NCI-H526 treated with DMSO at 0.1 percent for 48 hours (cell line): Measurements from ENCODE around the gene RYR2.
"Not testable (repeated sequence)": the region's sequence is repeated elsewhere in the genome, so short reads cannot be mapped to it uniquely, and the experiment has no call there.

Experiments used
- DNase-seq: peaks from one replicate; lab custom pipeline; 2025; lab: John Stamatoyannopoulos, UW

The RYR2 gene

DNA sequence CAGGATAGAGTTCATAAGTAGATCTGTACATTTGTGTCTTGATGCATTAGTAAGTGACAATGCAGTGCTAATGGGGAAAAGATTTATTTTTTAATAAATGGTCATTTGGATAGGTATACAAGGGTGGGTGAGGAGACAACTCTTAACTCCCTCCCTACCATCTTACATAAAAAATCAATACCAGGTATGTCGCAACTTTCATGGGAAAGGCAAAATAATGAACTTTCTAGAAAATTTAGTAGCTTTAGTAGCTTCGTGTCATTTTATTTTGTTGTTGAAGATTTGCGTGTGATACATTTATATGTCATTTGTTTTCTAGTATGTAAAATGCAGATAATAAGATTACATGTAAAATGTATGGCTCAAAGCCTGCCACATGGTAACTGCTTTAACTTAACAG lies 310.8 kb downstream of the RYR2 start:
- no peak for DNase-seq

DNA sequence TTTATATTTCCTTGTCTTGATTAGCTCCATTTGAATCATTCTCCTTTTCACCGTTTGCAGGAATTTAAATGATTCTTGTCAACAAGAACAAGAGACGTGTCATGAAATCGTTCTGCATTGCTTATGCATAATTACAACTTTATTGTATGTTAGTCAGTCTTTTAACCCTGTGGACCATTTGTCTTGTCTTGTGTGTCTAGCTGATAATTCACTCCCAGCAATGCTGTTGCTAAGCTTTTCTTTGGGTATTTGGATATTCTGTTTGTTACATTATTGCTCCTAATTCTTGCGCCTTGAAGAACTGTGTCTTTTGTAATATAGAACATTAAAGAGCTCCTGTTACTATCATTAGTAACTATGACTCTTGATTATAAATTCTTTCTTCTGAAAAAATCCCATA lies 311.9 kb downstream of the RYR2 start:
- no peak for DNase-seq

DNA sequence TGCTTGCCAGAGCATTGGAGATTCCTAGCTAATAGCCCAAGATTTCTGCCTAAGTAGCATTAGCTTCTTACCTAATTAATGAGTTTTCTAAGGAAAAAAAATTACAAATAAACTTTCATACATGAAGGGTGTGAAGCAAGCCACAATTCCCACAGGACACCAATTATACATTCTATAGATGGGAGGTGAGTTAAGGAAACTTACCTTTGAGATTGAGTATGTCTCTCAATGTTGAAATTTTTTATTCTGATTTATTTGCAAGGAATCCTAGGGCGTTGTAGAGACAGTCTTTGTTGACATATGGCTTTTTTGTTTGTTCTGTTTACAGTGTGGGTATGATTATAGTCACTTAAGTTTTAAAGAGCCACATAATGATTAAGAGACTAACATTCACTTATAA lies 313.0 kb downstream of the RYR2 start:
- DNase-seq, result no peak

DNA sequence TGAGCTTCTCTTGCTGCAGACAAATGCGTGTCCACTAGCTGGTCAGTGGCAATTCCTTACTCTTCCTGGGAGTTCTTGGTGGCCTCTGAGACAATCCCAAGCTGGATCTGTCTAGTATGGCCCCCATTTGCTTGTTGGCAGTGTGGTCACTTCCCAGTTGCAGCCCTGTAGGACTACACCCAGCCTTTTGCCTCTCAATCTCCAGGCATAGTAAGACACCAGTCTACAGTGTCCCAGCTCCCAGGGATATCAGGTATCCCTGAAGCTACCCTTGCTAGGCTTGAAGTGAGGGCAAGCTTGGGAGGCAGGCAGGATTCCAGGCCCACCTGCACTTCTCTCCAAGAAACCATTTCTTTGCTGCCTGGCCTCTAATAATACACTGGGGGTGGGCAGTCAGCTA lies 316.6 kb downstream of the RYR2 start:
- no peak for DNase-seq

DNA sequence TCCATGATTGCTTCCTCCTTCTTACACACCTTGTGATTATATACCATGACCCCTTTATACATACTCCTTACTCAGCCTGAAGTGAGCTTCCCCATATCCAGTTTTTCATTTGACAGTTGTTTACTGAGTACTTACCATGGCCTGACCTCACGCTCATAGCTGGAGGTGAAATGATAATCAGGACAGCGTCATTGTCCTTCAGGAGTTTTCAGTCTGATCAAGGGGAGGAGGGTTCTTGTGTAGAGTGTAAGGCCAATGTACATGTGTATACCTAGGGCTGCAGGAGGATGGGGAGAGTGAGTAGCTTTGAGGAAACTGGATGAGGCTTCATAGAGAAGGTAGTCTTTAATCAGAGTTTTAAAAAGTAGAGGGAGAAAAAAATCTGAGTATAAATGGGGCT lies 325.8 kb downstream of the RYR2 start:
- no peak for DNase-seq

DNA sequence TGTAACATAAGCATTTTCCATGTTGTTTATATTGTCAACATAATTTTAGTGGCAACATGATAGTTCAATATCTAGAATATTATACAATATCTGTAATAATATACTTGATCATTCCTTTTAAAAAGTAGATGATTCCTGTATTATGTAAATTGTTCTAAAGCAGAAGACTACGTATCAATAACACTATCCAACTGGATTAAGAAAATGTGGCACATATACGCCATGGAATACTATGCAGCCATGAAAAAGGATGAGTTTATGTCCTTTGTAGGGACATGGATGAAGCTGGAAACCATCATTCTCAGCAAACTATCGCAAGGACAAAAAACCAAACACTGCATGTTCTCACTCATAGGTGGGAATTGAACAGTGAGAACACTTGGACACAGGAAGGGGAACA lies 329.5 kb downstream of the RYR2 start:
- DNase-seq, result not testable (repeated sequence)

DNA sequence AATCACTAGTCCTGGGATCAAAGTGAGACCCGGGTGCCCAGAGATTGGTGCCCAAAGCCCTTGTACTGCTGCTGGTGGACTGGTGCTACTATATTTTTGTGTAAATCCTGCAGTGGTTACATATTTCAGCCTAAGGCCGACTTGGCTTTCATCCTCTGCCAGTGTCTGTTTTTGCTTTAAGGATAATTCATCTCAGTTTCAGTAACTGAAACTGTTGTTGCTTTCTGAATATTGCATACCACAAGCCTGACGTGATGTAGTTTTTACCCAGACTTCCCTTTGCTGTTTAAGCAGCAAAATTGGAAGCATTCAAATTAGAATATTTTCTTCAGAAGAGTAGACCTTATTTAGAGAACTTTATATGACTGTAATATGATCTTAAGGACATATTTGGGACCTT lies 341.8 kb downstream of the RYR2 start:
- no peak for DNase-seq

DNA sequence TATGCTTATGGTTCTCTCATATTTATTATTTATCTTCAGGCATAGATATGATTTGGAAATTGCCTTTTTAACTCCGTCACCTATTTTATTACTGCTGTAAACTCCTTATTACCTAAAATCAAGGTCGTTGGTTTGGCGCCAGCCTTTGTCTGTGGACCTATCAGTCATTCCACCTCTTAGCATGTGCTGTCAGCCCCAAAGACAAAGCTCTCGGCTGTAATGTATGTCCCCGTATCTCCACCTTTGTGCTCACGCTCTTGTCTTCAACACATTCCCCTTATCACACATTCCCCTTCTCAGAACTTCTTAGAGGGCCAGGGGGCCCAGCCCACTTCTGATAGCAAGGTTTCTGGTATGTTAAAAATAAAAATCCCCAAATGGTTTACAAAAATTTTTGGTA lies 342.2 kb downstream of the RYR2 start:
- DNase-seq, result no peak

DNA sequence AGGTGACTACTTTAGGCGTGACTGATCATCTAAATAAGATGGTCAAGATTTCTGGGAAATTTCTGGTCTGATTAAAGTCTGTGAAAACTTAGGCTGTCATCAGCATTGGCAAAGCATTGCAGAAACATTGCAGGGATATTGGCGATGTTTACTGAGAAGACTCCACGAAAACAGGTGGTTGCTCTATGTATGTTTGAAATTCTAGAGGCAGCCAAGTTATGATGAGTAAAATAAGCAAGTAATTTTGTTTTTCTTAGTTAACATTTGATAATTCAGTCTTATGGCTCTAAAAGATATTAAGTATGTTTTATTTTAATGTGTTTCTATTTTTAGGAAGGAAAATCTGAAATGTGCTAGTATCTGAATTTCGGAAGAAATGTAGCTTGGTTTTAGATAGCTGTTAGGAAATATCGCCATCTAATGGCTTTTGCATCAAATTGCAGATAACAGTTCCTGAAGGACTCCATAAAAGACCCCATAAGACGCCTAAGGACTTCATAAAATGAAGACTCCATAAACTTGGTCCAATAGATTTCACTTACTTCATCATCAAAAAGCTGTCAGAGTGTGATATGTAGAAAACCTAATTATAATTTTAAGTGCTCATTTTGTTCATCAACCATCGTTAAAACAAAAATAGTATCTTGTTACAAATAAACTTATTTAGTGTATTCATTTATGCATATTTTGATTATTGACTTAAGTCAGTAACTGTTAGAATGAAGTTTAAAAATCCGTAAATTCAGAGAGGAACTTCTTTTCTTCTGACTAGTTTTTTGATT lies 344.6 kb downstream of the RYR2 start:
- DNase-seq, result no peak

DNA sequence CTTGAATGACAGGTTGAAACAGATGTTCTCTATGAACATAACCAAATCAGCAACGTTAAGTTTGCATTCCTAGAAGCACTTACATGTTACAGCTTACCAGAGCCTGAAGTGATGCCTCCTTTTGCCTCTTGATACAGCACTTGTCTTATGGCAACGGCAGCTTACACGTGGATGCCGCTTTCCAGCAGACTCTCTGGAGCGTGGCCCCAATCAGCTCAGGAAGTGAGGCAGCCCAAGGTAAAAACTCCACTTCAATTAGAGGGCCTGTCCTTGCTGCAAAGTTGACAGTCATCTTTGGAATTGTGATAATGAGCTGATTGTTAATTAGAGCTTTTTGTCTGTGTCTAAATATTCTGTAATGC lies 345.1 kb downstream of the RYR2 start:
- peak; percentile 59 for DNase-seq

DNA sequence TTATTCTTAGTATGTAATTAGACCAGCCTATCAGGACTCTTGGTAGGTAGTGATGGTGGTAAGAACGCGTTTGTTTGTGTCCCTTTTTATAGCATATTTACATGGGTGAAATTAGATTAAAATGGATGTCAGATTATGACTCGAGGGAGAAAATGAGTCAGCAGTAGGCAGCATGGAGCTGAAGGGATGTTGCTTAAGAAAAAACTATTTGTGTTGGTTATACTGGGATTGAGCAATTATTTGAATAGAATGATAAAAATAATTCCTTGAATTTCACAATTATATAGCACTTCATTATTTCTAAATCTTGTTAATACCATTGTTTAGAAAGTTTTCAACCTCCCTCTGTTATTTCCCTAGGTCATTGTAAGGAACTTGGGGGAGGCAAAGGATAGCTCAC lies 348.8 kb downstream of the RYR2 start:
- DNase-seq, result no peak

DNA sequence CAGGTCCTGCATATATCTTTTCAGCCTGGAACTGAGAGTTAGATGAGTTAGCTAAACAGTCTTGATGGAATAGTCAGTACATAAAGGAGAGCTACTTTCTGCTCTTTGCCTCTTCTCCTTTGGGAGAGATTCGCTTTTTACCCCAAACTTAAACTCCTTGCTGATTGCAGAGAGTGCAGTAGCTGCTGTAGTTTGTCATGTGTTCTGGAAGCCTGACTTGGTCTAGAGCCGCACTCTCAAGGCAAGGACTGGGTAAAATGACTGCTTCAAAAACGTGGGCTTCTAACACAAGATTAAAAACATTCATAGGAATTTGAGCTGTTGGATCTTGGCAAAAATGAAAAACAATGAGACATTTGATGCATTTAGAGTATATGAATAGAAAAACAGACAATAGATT lies 351.6 kb downstream of the RYR2 start:
- no peak for DNase-seq

DNA sequence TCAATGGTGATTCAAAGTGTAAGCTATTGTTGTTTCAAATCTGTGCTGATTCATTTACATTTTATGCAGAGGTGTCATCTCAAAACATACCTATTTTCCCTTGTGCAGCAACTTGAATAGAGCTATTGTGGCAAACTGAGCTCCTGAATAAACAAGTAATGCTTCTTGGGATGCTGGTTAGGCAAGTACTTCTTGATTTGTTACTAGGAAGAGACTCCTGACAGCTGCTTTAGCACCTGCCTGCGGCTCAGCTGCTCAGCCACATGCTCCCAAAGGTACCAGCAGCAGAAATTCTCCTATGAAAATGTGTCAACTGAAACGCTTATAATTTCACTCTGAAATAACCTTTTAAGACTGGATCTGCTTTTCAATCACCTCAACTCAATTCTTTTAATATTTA lies 352.3 kb downstream of the RYR2 start:
- no peak for DNase-seq

DNA sequence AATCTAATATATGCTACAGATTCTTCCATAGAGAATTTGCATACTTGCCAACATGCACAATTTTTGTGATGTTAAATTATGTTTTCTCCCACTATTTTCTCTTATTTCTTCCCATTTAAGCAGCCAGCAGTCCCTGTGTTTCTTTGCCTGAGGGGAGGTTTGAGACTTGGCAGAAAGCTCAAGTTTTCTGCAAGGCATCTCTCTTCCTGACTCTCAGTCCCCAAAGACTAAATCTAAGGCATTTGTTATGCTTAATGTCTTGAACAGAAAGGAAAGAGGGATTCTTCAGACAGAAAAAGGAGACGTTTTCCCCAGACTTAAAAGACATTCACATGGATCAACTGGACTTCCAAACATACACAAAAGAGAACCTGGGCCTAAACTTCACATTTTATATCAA lies 354.4 kb downstream of the RYR2 start:
- no peak for DNase-seq

DNA sequence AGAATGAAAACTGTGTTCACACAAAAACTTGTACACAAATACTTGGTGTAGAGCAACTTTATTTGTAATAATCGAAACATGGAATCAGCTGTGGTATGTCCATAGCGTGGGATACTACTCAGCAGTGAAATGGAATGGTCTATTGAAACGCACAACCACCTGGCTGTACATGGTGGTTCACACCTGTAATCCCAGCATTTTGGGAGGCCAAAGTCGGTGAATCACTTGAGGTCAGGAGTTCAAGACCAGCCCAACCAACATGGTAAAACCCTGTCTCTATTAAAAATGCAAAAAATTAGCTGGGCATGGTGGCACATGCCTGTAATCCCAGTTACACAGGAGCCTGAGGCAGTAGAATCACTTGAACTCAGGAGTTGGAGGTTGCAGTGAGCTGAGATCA lies 356.8 kb downstream of the RYR2 start:
- DNase-seq, result no peak

DNA sequence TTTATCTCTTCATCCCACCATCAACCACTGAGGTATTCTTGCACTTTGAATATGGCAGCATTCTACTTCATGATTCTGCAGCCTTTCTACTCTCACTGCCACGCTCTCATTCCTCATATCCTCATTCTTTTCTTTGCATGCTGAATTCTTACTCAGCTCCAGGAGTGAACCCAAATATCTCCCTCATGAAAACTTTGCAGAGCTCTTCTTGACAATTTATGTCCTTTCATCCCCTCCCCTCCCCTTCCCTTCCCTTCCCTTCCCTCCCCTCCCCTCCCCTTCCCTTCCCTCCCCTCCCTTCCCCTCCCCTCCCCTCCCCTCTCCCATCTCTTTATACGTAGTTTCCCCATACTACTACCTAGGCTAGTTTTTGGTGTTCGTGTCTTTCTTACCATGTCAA lies 363.9 kb downstream of the RYR2 start:
- DNase-seq, result no peak

DNA sequence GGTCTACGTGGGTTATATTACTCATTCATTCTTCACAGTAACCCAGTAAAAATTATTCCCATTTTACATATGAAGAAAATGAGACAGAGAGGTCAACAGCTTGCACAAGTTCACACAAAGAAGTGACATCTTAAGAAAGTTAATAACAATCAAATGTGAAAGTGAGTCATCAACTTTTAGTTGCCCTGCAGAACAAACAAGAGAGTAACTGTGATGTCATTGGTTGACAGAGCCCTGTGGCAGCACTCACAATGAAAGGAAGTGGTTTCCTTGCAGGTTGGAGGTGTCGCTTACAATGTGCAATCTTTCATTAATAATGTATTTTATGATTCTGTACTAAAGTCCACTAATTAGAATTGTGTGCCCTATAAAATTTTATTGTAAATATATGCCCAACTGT lies 369.6 kb downstream of the RYR2 start:
- no peak for DNase-seq

DNA sequence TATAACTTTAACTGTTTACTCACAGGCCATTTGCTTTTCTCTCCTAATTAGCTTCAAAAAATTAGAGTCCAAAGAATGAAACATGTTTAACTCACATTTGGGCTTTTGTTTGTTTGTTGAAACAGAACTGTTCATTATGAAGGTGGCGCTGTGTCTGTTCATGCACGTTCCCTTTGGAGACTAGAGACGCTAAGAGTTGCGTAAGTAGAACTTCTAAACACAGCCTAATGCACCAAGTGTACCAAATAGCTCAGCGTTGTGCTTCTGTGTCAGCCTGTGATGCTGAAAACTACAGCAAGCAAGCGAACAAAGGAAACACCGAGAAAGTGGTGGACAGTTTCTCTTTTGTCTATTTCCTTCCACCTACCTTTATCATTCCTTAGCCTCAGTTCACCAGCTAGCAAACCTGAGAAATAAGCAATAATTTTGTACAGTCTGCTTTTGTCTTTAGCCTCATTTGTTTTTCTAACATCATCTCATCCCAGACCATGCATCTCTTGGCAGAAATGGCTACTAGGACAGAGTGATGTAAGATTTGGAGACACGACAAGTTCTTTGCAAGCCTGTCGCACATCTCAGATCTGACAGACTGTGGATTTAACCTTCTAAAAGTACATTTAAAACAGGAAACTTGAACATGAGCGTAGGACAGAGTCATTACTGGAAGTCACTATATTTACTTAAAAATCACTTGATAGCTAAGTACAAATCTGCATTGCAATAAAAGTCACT lies 375.1 kb downstream of the RYR2 start:
- DNase-seq, result no peak

DNA sequence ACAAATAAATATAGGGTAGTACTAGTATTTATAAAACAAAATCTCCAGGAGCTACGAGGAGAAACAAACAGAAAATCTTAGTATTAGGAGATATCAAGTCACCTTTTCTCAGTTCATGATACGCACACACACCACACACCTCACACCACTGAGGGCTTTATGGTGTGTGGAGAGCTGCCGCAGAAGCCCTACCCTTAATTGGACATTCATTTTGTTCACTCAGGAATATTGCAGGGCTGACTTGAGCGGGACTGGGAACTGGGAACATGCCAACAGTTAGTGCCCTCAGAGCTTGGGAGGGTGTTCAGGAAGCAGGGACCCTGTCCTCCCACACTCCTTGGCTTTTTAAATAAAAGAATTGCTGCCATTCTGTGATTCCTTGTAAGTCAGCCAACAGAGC lies 386.8 kb downstream of the RYR2 start:
- DNase-seq, result no peak

DNA sequence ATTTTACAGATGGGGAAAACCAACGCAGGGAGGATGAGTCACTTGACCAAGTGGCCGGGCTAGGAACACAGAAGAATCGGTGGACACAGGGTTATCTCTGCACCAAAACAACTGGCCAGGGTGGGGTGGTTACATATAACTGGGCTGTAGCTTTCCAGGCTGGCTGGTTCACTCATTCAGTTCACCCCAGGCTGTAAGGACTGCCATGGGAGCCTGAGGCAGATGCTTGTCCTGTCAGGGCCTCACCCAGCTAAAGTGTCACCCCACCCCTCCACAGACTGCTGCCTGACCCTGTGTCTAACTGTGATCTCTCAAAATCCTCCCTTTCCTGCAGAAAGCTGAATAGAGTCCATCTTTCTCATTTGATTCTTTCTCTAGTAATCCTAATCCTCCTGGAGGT lies 387.3 kb downstream of the RYR2 start:
- no peak for DNase-seq

DNA sequence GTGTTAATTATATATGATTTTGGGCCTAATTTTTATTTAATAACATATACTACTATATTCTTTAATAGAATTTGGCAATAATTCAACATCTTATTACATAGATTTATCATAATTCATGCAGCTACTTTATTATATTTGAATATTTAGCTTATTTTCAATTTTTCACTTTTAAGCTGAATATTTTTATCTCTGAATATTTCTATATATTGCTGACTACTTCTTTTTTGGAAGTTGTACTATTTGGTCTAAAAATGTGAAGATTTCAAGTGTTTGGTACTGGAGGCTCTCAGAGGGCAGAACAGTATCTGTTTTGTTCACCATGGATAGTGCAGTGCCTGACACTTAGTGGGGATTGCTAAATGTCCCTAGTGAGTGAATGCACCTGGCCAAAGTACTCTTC lies 389.5 kb downstream of the RYR2 start:
- DNase-seq, result no peak

DNA sequence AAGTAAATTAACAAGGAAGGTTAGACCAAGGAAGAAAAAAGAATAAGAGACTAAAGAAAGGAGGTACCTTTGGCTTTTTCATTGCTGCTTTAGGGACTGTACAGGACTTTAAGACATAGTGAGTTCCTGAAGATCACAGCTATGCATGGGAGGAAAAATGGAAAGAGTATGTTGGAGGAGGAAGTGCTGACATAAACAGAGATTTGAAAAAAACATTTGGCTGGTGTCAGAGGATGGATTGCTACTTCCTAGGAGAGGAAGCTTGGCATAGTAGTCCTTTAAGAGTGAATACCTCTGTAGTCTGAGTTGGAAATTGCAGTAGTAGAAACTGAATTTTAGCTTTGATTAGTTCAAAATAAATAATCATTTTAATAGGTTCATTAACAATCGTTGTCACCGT lies 398.4 kb downstream of the RYR2 start:
- DNase-seq, result no peak

DNA sequence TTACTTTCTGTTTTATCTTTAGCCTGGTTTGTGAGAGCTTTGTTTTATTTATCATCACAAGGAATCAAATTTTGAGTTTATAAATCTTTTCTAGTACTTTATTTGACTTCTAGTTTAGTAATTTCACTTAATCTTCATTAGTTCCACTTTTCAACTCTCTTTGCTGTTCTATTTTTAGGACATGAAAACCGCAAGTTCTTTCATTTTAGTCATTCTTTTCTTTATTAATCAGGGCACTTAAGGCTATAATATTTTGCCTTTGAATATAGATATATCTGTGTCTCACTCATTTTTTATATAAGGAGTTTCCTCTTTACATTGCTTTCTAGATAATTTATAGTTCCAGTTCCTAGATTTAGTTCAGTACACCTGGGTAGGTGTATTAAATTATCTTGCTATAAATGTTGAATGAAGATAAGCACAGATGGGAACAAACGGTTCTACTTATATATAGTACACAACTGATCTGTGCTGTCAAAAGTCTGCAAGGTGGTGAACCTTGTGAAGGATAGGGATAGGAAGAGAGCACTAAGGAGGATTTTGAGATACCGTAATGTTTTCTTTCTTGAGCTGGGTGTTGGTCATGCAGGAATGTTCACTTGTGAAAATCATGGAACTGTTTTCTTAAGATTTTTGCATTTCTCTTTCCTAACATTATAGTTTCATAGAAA lies 402.3 kb downstream of the RYR2 start:
- no peak for DNase-seq
